ENCODE results near the gene PDXP. TPM values are rescaled to one million over a fixed set of nuclear protein-coding genes. Genes with fewer than 3 reads are reported as not detected.

PDXP gene
- total RNA-seq, 1 donor from 2014 or later: 22.4 TPM

GRCh38 chr22:37701141-37701786 lies 42.7 kb downstream of the PDXP start:
- no peaks in the 10 kb centered on the region for H3K79me2 ChIP-seq (ENCODE audit: insufficient read depth, low read length)
- DNase-seq (ENCODE audit: low read depth) (no peak), FAIRE-seq (no peak)
- no peaks in the 10 kb centered on the region for H3K27me3 ChIP-seq (ENCODE audit: insufficient read depth, low read length)
- Mint-ChIP-seq H3K36me3 (ENCODE audit: low read depth, unreplicated experiment) (peaks cover 21% of the 10 kb centered on the region), H3K4me1 (ENCODE audit: low read depth, unreplicated experiment) (no peaks in the 10 kb centered on the region), H3K9me3 (ENCODE audit: unreplicated experiment) (no peaks in the 10 kb centered on the region), H3K27ac (ENCODE audit: unreplicated experiment) (no peak overlapping the region), H3K27me3 (ENCODE audit: low read depth, unreplicated experiment) (no peaks in the 10 kb centered on the region), H3K4me3 (ENCODE audit: unreplicated experiment) (no peak overlapping the region)
- no peak overlapping the region for H3K4me3 ChIP-seq (ENCODE audit: insufficient read depth, low read depth, low read length)
- H3K36me3 ChIP-seq (ENCODE audit: insufficient read depth, low read length): no peaks in the 10 kb centered on the region
- peaks cover under 1% of the 10 kb centered on the region for H3K4me1 ChIP-seq (ENCODE audit: insufficient read depth, low read length)
- H3K4me2 ChIP-seq (ENCODE audit: low read length): no peak overlapping the region
- H3K27ac ChIP-seq (ENCODE audit: low read depth, low read length): no peak overlapping the region
- TF ChIP-seq, protein P1, sequence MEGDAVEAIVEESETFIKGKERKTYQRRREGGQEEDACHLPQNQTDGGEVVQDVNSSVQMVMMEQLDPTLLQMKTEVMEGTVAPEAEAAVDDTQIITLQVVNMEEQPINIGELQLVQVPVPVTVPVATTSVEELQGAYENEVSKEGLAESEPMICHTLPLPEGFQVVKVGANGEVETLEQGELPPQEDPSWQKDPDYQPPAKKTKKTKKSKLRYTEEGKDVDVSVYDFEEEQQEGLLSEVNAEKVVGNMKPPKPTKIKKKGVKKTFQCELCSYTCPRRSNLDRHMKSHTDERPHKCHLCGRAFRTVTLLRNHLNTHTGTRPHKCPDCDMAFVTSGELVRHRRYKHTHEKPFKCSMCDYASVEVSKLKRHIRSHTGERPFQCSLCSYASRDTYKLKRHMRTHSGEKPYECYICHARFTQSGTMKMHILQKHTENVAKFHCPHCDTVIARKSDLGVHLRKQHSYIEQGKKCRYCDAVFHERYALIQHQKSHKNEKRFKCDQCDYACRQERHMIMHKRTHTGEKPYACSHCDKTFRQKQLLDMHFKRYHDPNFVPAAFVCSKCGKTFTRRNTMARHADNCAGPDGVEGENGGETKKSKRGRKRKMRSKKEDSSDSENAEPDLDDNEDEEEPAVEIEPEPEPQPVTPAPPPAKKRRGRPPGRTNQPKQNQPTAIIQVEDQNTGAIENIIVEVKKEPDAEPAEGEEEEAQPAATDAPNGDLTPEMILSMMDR (IDR thresholded peaks at IDR 0.05; ENCODE audit: insufficient read depth, low read depth, low read length): no peak
- TF ChIP-seq EZH2 (IDR thresholded peaks at IDR 0.05; ENCODE audit: insufficient read depth, low read length): no peak
- H3K9ac ChIP-seq (ENCODE audit: low read length): no peak overlapping the region
- H4K20me1 ChIP-seq (ENCODE audit: insufficient read depth, low read length): no peaks in the 10 kb centered on the region
- H3K9me3 ChIP-seq (ENCODE audit: insufficient read depth, low read depth, low read length): no peaks in the 10 kb centered on the region
- H2AFZ ChIP-seq (ENCODE audit: low read depth, low read length): no peak overlapping the region

DNA sequence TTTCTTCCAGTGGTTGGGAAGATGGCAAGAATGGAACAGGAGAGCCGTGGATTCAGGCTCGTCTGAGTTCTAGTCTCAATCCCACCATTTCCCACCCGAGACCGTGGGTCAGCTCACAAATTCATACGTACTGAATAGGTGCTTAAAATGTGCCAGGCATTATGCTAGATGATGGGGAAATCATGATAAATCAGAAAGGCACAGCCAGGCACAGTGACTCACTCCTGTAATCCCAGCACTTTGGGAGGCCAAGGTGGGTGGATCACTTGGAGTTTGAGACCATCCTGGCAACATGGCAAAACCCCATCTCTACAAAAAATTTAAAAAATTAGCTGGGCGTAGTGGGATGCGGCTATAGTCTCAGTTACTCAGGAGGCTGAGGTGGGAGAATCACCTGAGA lies 45.4 kb downstream of the PDXP start:
- no peaks in the 10 kb centered on the region for H3K27me3 ChIP-seq (ENCODE audit: insufficient read depth, low read length)
- Mint-ChIP-seq H3K36me3 (ENCODE audit: low read depth, unreplicated experiment) (peaks cover 24% of the 10 kb centered on the region), H3K9me3 (ENCODE audit: unreplicated experiment) (no peaks in the 10 kb centered on the region), H3K4me3 (ENCODE audit: unreplicated experiment) (no peak overlapping the region), H3K27me3 (ENCODE audit: low read depth, unreplicated experiment) (no peaks in the 10 kb centered on the region), H3K27ac (ENCODE audit: unreplicated experiment) (no peak overlapping the region), H3K4me1 (ENCODE audit: low read depth, unreplicated experiment) (no peaks in the 10 kb centered on the region)
- H4K20me1 ChIP-seq (ENCODE audit: insufficient read depth, low read length): no peaks in the 10 kb centered on the region
- no peaks in the 10 kb centered on the region for H3K4me1 ChIP-seq (ENCODE audit: insufficient read depth, low read length)
- no peak overlapping the region for H2AFZ ChIP-seq (ENCODE audit: low read depth, low read length)
- no peaks in the 10 kb centered on the region for H3K9me3 ChIP-seq (ENCODE audit: insufficient read depth, low read depth, low read length)
- H3K79me2 ChIP-seq (ENCODE audit: insufficient read depth, low read length): no peaks in the 10 kb centered on the region
- no peak overlapping the region for H3K9ac ChIP-seq (ENCODE audit: low read length)
- H3K4me3 ChIP-seq (ENCODE audit: insufficient read depth, low read depth, low read length): no peak overlapping the region
- TF ChIP-seq EZH2 (IDR thresholded peaks at IDR 0.05; ENCODE audit: insufficient read depth, low read length): no peak
- TF ChIP-seq, protein P1 (IDR thresholded peaks at IDR 0.05; ENCODE audit: insufficient read depth, low read depth, low read length): no peak
- FAIRE-seq: no peak
- H3K27ac ChIP-seq (ENCODE audit: low read depth, low read length): no peak overlapping the region
- H3K4me2 ChIP-seq (ENCODE audit: low read length): no peak overlapping the region
- no peak for DNase-seq (ENCODE audit: low read depth)
- no peaks in the 10 kb centered on the region for H3K36me3 ChIP-seq (ENCODE audit: insufficient read depth, low read length)

DNA sequence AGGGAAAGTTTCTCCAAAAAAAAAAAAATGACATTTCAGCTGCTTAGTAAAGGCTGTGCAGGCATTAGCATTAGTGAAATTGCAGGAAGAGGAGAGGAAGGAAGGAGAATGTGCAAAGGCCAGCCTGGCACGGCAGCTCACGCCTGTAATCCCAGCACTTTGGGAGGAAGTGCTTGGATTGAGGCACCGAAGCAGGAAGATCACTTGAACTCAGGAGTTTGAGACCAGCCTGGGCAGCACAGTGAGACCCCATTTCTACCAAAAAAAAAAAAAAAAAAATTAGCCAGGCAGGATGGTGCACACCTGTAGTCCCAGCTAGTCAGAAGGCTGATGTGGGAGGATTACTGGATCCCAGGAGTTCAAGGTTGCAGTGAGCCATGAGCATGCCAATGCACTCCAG lies 46.1 kb downstream of the PDXP start:
- TF ChIP-seq, protein P1 (IDR thresholded peaks at IDR 0.05; ENCODE audit: insufficient read depth, low read depth, low read length): no peak
- TF ChIP-seq EZH2 (IDR thresholded peaks at IDR 0.05; ENCODE audit: insufficient read depth, low read length): no peak
- H3K4me1 Mint-ChIP-seq (ENCODE audit: low read depth, unreplicated experiment): no peaks in the 10 kb centered on the region
- FAIRE-seq (no peak), DNase-seq (ENCODE audit: low read depth) (no peak)
- no peaks in the 10 kb centered on the region for H3K4me1 ChIP-seq (ENCODE audit: insufficient read depth, low read length)
- no peak overlapping the region for H3K9ac ChIP-seq (ENCODE audit: low read length)
- no peak overlapping the region for H3K4me3 ChIP-seq (ENCODE audit: insufficient read depth, low read depth, low read length)
- peaks cover 24% of the 10 kb centered on the region for H3K36me3 Mint-ChIP-seq (ENCODE audit: low read depth, unreplicated experiment)
- no peaks in the 10 kb centered on the region for H3K27me3 Mint-ChIP-seq (ENCODE audit: low read depth, unreplicated experiment)
- H2AFZ ChIP-seq (ENCODE audit: low read depth, low read length): no peak overlapping the region
- no peak overlapping the region for H3K4me2 ChIP-seq (ENCODE audit: low read length)
- H3K27me3 ChIP-seq (ENCODE audit: insufficient read depth, low read length): no peaks in the 10 kb centered on the region
- no peaks in the 10 kb centered on the region for H3K9me3 ChIP-seq (ENCODE audit: insufficient read depth, low read depth, low read length)
- H3K79me2 ChIP-seq (ENCODE audit: insufficient read depth, low read length): no peaks in the 10 kb centered on the region
- H3K27ac Mint-ChIP-seq (ENCODE audit: unreplicated experiment): no peak overlapping the region
- no peak overlapping the region for H3K27ac ChIP-seq (ENCODE audit: low read depth, low read length)
- H4K20me1 ChIP-seq (ENCODE audit: insufficient read depth, low read length): no peaks in the 10 kb centered on the region
- no peak overlapping the region for H3K4me3 Mint-ChIP-seq (ENCODE audit: unreplicated experiment)
- H3K9me3 Mint-ChIP-seq (ENCODE audit: unreplicated experiment): no peaks in the 10 kb centered on the region
- H3K36me3 ChIP-seq (ENCODE audit: insufficient read depth, low read length): no peaks in the 10 kb centered on the region
